Liver (tissue), 3 donors: ENCODE measurements around the gene CD79B.
"Not testable (repeated sequence)": the region's sequence is repeated elsewhere in the genome, so short reads cannot be mapped to it uniquely, and the experiment has no call there.

Source experiments
- ATF3 ChIP-seq: IDR thresholded peaks from 2 replicates; pipeline ENCODE4 v1.6.1; 2016; ENCODE audit warnings: antibody characterized with exemption
- CTCF ChIP-seq: fragments of 150-350 bp; IDR thresholded peaks from 2 replicates; pipeline ENCODE4 v1.5.1; 2017; ENCODE audit warnings: improper control_type of control experiment, low read depth, low read length; ENCODE audit not compliant: missing input control
- FOXA1 ChIP-seq: IDR thresholded peaks from 2 replicates; pipeline ENCODE4 v1.6.1; 2016; ENCODE audit warnings: antibody characterized with exemption
- RAD21 ChIP-seq, 2 donors: IDR thresholded peaks; 2 replicates each; pipeline ENCODE4 v1.6.1; 2016; ENCODE audit warnings: antibody characterized with exemption in 2 of 2, mild to moderate bottlenecking in 2 of 2
- donor health status: healthy.
- donor health status: healthy.

- not testable (repeated sequence) for TF ChIP-seq CTCF; ATF3; FOXA1; RAD21 (IDR thresholded peaks at IDR 0.05)
These were observed 27.3 kb downstream of the CD79B start for GRCh38 chr17:63904796-63905195.
